ENCODE results near the gene SEC23A.

Gene SEC23A

DNA sequence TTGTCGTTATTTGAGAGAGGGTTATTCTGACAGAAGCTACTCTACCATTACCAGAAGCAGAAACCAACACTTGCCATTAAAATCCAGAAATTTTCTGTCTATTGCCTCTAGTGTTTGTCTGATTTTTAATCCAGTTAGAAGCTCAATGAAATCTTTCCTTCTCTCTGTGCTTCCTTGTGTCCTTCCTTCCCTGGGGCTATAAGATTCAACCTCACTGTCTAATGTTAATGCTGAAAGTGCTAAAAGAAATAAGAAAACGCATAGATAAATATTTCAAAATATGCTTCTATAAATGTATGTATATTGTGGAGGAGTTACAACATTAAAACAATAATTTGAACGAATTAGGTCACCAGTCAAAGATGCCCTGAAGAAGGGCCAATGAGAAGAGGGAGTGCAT is 120.8 kb downstream of the SEC23A start:
- DNase-seq, result no peak

Measured in suppressor macrophage treated with lipopolysaccharide for 4 hours (primary cell).